DND-41 (cell line): Measurements from ENCODE around the gene VLDLR.

Experiments
- ATAC-seq: fragments of 200-7000 bp; cut with Tn5 transposase; 3 replicates; pipeline ENCODE4 v1.9.1; 2021; ENCODE audit warnings: low read depth; ENCODE audit not compliant: insufficient read depth
- DNase-seq: peaks from one replicate; pipeline ENCODE4 v3.0.0-alpha.2; 2020
- H2AFZ ChIP-seq: 2 replicates; pipeline ENCODE4 v1.6.0; 2012; ENCODE audit warnings: low read depth, low read length
- H3K27ac ChIP-seq: 2 replicates; pipeline ENCODE4 v1.5.1; 2012; ENCODE audit warnings: low read length, inconsistent platforms
- H3K27me3 ChIP-seq: fragments of 200-600 bp; sonication (generic); 2 replicates; pipeline ENCODE4 v1.6.0; 2012; ENCODE audit warnings: low read length, mild to moderate bottlenecking, inconsistent platforms; ENCODE audit not compliant: insufficient read depth, poor library complexity
- H3K36me3 ChIP-seq: 2 replicates; pipeline ENCODE4 v1.5.1; 2012; ENCODE audit warnings: low read length, inconsistent platforms; ENCODE audit not compliant: insufficient read depth
- H3K4me1 ChIP-seq: 2 replicates; pipeline ENCODE4 v1.5.1; 2012; ENCODE audit warnings: mild to moderate bottlenecking, low read length; ENCODE audit not compliant: insufficient read depth
- H3K4me2 ChIP-seq: 2 replicates; pipeline ENCODE4 v1.6.0; 2012; ENCODE audit warnings: mild to moderate bottlenecking, moderate library complexity, low read length, inconsistent platforms; ENCODE audit not compliant: insufficient read depth
- H3K4me3 ChIP-seq, 2 experiments: fragments of 200-600 bp in 1 of 2; shearing (Covaris generic) in 1 of 2; 2 replicates each; pipeline ENCODE4 v1.5.1; 2012 to 2016; ENCODE audit warnings: inconsistent platforms in 2 of 2, low read length in 2 of 2, mild to moderate bottlenecking in 2 of 2, low read depth in 1 of 2, moderate library complexity in 1 of 2
- H3K79me2 ChIP-seq: 2 replicates; pipeline ENCODE4 v1.6.0; 2012; ENCODE audit warnings: low read length, inconsistent platforms; ENCODE audit not compliant: insufficient read depth
- H3K9ac ChIP-seq: 2 replicates; pipeline ENCODE4 v1.6.0; 2012; ENCODE audit warnings: low read depth, mild to moderate bottlenecking, inconsistent platforms, low read length, moderate library complexity
- H3K9me3 ChIP-seq: 2 replicates; pipeline ENCODE4 v1.5.1; 2012; ENCODE audit warnings: low read length, moderate library complexity, mild to moderate bottlenecking, inconsistent platforms; ENCODE audit not compliant: insufficient read depth, severe bottlenecking
- H4K20me1 ChIP-seq: 2 replicates; pipeline ENCODE4 v1.6.0; 2012; ENCODE audit warnings: low read length; ENCODE audit not compliant: insufficient read depth
- CTCF ChIP-seq: IDR thresholded peaks from 2 replicates; pipeline ENCODE4 v1.5.1; 2012; ENCODE audit warnings: borderline replicate concordance, low read length, moderate library complexity, mild to moderate bottlenecking; ENCODE audit not compliant: poor library complexity, severe bottlenecking; ENCODE audit errors: extremely low read depth
- EZH2 ChIP-seq: IDR thresholded peaks from 3 replicates; pipeline ENCODE4 v1.6.1; 2012; ENCODE audit warnings: borderline replicate concordance, low read depth, mild to moderate bottlenecking, moderate library complexity, low read length, inconsistent platforms; ENCODE audit not compliant: severe bottlenecking

VLDLR gene

GRCh38 chr9:2639786-2640185, 18.2 kb downstream of the VLDLR start:
- no peak for DNase-seq
- H3K27me3 ChIP-seq: no peaks in the 10 kb centered on the region

GRCh38 chr9:2640570-2640969, 19.0 kb downstream of the VLDLR start:
- H3K4me1 ChIP-seq: no peaks in the 10 kb centered on the region
- TF ChIP-seq EZH2 (no peak), CTCF (no peak)
- H3K9ac ChIP-seq: no peak overlapping the region
- peaks cover 6% of the 10 kb centered on the region; the same call in 1 of the 2 replicates for H3K79me2 ChIP-seq
- no peaks in the 10 kb centered on the region; the same call in 1 of the 2 replicates for H4K20me1 ChIP-seq
- no peak overlapping the region for H2AFZ ChIP-seq
- H3K9me3 ChIP-seq: no peaks in the 10 kb centered on the region
- no peak for DNase-seq
- no peak overlapping the region for H3K27ac ChIP-seq
- no peak overlapping the region for H3K4me3 ChIP-seq
- no peaks in the 10 kb centered on the region for H3K27me3 ChIP-seq
- no peak overlapping the region for H3K4me2 ChIP-seq
- peaks cover 94% of the 10 kb centered on the region for H3K36me3 ChIP-seq
- no peak for ATAC-seq

More at GRCh38 chr9:2639786-2640185, 18.2 kb downstream of the VLDLR start:
- Histone ChIP-seq H3K4me1 (no peaks in the 10 kb centered on the region), H3K79me2 (peaks cover 13% of the 10 kb centered on the region; the same call in 1 of the 2 replicates), H3K27ac (no peak overlapping the region), H3K9me3 (no peaks in the 10 kb centered on the region), H3K9ac (no peak overlapping the region), H3K36me3 (peaks cover 94% of the 10 kb centered on the region), H3K4me3 (no peak overlapping the region), H2AFZ (no peak overlapping the region), H4K20me1 (peaks cover 5% of the 10 kb centered on the region; the same call in 1 of the 2 replicates), H3K4me2 (no peak overlapping the region)
- ATAC-seq: no peak
- TF ChIP-seq EZH2 (no peak), CTCF (no peak)

- ATAC-seq (no peak), DNase-seq (no peak)
- Histone ChIP-seq H4K20me1 (no peaks in the 10 kb centered on the region; the same call in 1 of the 2 replicates), H3K4me1 (no peaks in the 10 kb centered on the region), H3K4me3 (no peak overlapping the region), H3K27ac (no peak overlapping the region), H3K4me2 (no peak overlapping the region), H2AFZ (no peak overlapping the region), H3K27me3 (no peaks in the 10 kb centered on the region), H3K36me3 (peaks cover 94% of the 10 kb centered on the region), H3K9me3 (no peaks in the 10 kb centered on the region), H3K79me2 (peaks cover 2% of the 10 kb centered on the region; the same call in 1 of the 2 replicates), H3K9ac (no peak overlapping the region)
- TF ChIP-seq CTCF: no peak
- TF ChIP-seq EZH2: no peak
These were observed 19.4 kb downstream of the VLDLR start for GRCh38 chr9:2641033-2641432.
